HG03060 (cell line): Measurements from ENCODE around the gene CACNA2D2.
A peak's percentile ranks its signal among the peaks of the same experiment; 100 is the strongest.

ENCODE experiments used
- ATAC-seq: cut with Tn5 transposase; IDR thresholded peaks from one replicate; pipeline ENCODE4 v1.9.1; 2021; ENCODE audit warnings: low read depth, moderate number of reproducible peaks; ENCODE audit not compliant: unreplicated experiment

Gene CACNA2D2

DNA sequence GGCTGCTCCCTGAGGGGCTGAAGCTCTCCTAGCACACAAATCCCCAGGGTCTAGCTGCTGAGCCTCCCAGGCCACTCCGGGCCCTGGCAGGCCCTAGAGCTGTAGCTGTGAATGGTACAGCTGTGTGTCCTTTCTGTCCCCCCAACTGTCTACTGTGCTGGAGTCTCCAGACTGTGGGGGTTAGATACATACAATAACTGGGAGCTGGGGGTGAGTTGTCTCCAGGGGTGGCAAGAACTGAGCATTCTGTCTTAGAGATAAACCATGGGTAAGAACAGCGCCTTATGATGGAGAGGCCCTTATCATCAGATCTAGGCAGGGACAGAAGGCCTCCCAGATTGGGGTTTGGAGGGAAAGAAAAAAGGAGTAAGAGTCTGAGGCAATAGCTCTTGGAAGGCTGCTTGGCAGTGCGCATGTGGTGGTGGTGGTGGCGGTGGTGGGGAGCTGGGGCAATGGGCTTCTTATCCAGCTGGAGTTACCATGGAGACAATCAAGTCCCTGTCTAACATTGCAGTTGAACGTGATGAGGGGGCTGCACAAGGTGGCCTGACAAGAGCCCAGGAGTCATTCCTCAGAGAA is 149.2 kb downstream of the CACNA2D2 start:
- ATAC-seq = no peak

DNA sequence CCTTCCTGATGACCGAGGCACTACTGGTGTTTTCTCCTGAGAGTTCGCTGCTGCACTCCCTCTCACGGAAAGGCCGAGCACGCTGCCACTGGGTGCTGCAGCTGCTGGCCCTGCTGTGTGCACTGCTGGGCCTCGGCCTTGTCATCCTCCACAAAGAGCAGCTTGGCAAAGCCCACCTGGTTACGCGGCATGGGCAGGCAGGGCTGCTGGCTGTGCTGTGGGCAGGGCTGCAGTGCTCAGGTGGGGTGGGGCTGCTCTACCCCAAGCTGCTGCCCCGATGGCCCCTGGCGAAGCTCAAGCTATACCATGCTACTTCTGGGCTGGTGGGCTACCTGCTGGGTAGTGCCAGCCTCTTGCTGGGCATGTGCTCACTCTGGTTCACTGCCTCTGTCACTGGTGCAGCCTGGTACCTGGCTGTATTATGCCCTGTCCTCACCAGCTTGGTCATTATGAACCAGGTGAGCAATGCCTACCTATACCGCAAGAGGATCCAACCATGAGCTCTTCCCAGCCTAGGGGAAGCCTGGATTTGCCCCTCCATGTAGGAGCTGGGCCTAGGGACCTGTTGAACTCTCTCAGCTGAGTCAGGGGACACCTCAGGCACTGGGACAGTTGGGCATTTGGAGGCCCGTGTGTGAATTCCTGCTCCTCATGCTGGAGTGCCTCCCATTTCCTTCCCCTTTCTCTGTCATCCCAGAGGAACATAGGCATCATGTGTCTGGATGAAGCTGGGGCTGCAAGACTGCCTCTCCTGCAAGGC is 150.0 kb downstream of the CACNA2D2 start:
- no peak for ATAC-seq

DNA sequence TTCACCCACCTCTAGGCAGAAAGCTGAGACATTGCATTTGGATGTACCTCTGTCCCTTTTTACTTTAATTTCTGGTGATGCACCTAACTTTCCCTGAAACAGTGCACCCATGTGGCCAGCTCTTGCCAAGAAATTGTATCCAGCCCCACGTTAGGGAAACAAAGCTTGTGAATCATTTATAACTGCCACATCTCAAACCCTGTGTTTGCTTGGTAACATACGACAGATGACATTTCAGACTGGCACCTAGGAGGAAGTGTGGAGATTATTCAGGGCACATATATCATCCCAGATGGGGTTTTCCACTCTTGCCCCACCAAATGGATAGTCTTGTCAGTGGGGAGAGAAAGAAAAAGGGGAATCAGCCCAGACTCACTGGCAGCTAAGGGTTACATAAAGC is 150.7 kb downstream of the CACNA2D2 start:
- ATAC-seq = no peak

DNA sequence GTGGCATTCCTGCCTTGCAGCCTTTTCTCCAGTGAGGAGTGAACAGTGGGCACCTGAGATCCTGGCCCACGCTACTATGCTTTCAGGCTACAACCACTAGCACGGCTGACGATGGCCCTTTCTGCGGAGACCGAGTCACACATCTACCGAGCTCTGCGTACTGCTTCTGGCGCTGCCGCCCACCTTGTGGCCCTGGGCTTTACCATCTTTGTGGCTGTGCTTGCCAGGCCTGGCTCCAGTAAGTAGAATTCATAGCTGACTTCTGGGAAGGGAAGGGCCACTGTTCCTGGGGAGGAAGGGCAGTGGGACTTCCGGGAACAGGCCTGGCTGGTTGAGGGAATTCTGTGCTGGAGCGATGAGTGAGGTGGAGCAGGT is 152.1 kb downstream of the CACNA2D2 start:
- no peak for ATAC-seq

DNA sequence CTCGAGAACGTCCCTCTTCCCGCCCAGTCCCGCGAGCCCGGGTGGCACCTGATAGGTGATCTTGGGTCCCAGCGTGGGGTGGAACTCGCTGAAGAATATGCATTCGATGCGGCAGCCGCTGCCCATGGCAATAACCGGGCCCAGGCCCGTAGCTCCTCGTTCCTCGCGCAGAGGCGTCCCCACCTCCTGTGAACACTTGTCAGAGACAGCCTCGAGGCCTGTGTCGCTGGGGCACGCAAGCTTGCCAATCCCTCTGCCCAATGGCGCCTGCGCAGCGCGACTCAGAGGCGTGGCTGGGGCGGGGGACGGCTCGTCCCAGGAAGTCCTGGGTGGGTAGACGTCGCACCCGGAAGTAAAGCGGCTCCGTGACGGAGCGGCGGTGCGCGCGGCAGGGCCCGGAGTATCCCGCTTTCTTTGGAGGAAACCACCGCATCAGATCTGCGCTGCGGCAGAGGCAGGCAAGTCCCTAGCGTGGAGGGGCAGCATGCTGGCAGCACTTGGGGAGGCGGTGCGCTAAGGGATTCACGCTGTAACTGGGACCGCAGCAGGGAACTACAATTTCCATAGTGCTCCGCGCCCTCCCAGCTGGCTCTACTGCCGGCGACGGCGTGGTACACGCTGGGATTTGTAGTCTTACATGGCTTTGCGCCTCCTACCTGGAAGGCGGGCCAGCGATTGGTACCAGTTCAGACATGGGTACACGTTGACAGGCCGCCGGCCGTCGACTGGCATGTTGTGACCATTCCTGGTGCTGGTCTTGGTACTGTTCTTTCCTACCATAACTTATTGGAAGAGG is 152.7 kb downstream of the CACNA2D2 start, which contains the start of the genes CYB561D2 and NPRL2:
CYB561D2 (plus strand) TSS at position 336 of the 796 bp plus-strand sequence. CDS start 572 bp downstream, outside the sequence.
NPRL2 (minus strand) TSS at position 249 of the 796 bp plus-strand sequence; CDS start at position 126, 123 bp downstream.
- ATAC-seq = peak; percentile 79

DNA sequence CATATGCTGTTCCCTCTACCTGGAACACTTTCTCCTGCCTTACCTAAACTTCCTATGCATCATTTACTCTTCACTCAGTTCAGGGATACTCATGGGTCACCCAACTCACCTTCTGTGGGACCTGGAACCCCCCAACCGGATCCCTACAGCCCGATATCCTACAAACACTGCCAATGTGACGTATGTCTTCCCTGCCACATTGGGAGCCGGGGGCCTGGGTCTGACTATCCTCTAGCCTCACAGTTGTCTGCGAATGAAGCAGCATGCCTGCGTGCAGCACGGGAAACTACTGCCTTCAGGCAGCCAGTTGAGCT is 153.3 kb downstream of the CACNA2D2 start:
- no peak for ATAC-seq

DNA sequence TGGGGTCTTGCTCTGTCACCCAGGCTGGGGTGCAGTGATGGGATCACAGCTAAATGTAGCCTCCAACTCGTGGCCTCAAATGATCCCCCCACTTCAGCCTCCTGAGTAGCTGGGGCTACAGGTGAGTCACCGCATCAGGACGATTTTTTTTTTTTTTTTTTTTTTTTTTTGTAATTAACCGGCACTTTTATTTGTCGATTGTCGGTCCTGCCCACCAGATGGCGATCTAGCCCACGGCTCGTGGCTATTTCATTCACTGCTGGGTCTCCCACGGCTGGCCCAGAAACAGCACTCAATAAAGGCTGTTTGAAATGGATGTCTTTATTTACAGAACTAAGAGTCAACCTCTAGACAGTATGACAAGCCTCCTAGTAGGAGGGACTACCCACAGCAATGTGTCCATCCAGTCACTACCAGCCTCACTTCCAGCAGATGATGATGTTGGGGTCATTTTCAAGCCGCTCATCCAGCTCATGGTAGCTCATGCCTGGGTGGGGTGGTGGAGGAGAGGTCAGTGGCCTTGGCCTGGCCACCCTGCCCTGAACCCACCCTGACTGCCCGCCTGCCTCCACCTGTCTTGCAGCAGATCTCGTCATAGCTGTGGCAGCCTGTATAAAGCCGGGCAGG is 156.1 kb downstream of the CACNA2D2 start:
- no peak for ATAC-seq

DNA sequence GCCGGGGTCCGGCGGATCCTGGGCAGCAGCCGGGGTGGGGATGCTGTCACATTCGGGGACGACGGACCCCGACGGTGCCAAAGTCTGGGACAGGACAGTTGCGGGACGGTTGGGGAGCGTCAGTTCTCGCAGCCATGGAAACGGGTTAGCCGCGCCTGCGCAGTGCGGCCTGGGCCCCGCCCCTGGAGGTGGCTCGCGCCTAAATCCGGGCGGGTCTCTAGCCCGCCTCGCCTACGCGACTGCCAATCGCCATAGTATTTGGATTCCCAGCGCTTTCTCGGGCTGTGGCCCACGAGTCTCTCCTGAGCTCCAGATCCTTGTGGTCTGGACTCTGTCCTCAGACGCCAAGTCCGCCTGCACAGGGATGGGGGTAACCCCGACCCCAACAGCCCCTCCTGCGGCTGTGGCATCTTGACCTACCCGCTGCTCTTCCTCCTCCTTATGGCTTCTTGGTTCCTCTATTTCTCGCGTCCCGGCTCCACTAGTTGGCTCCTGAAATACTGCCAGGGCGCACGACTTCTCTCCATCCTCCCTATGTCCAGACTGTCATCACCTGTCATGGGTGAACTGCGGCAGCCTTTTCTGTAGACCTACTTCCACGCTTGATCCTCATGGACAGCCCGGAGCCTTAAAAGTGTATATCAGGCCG is 157.7 kb downstream of the CACNA2D2 start, which contains the start of gene ZMYND10:
ZMYND10 (minus strand) TSS at position 147 of the 649 bp plus-strand sequence. CDS start 153 bp downstream, outside the sequence.
- ATAC-seq = no peak

DNA sequence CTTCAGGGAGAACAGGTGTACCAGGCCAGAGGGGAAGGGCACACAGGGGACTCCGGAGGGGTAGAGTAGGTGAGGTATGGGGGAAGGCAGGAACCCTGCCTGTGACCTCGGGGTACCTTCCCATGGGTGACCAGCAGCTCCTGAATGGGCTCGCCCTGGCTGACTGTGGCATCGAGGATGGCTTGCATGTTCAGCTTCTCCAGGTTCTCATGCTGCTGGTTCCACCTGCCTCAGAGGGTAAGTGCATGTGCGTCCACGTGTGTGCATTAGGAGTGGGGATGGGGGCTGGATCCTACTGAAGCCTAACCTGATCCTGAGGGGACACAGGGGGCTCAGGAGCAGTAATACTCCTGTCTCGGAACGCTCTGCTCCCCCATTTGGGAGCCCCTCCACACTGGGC is 158.4 kb downstream of the CACNA2D2 start:
- ATAC-seq = no peak

DNA sequence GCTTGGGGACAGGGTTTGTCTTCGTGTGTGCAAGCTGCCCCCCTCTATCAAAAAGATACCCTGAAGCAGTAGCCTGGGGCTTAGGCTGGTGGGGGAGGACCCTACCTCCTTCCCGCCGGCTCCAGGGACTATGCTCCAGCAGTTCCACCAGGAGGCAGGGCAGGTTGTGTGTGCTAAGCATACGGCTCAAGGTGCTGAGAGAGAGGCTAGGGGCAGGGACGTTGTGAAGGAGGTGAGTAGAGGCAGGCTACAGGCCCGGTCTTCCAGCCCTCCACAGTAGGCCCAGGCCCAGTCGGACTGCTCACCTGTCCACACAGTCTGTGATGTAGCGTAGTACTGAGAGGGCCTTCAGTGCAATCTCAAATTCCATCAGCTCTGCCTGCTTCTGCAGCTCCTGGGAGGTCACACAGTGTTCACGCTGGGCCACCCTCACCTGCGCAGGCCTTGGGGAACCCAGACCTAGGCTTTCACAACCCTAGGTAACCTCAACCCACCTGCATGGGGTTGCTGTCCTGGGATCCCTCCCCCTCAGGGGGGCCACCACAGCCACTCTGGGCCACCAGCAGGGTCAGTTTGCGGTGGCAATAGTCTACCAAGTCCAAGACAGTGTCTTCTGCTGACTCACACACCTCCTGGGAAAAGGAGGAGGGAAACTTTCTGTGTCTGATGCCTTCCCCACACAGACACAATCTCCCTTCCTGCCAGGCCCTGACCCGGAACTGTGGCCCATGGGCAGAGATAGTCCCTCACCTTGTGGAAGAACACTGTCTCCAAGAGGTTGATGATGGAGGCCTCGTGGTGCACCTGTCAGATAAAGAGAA is 160.4 kb downstream of the CACNA2D2 start:
- no peak for ATAC-seq

DNA sequence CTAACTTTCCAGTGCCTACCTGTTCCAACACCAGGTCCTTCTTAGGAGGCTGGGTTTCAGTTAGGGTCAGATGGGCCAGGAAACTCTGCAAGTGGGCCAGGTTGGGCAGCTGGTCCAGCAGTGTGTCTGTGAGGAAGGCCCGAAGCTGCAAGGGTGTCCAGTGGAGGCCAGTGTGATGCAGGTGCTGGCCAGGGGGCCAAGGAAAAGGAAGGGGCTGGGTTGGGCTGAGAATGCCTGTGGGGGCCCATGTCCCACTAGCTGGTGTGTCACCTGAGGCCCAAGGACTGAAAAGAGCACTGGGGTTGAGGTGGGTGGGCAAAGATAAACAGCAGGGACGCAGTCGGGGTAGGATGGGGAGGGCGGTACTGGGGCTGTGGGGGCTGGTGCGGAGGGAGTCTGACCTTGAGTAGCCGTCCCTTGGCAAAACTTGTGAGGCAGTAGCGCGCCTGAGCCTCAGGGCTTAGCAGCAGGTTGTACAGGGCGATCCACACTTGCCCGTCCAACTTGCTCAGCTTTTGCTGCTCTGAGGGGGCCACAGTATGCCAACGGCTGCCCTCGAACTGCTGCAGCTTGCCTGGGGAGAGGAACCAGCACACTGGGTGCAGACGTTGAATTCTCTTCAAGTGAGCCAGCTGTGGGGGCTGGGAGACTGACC is 161.3 kb downstream of the CACNA2D2 start:
- no peak for ATAC-seq

DNA sequence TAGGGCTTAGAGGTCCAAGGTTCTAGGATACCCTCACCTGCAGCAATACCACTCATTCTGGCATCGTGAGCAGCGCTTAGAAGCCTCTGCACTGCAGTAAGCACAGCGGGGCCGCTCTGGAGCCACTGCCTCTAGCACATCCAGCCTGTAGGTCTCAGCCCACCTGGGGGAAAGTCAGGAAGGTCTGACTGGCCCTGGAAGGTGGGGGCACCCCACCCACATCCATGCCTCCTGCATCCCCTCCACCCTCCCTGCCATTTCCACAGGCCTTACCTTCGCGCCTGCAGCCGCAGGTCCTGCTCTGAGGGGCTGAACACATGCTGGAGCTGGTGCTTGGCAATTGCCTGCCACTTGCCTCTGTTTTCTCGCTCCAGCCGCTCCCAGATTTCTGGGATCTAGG is 161.9 kb downstream of the CACNA2D2 start:
- no peak for ATAC-seq

DNA sequence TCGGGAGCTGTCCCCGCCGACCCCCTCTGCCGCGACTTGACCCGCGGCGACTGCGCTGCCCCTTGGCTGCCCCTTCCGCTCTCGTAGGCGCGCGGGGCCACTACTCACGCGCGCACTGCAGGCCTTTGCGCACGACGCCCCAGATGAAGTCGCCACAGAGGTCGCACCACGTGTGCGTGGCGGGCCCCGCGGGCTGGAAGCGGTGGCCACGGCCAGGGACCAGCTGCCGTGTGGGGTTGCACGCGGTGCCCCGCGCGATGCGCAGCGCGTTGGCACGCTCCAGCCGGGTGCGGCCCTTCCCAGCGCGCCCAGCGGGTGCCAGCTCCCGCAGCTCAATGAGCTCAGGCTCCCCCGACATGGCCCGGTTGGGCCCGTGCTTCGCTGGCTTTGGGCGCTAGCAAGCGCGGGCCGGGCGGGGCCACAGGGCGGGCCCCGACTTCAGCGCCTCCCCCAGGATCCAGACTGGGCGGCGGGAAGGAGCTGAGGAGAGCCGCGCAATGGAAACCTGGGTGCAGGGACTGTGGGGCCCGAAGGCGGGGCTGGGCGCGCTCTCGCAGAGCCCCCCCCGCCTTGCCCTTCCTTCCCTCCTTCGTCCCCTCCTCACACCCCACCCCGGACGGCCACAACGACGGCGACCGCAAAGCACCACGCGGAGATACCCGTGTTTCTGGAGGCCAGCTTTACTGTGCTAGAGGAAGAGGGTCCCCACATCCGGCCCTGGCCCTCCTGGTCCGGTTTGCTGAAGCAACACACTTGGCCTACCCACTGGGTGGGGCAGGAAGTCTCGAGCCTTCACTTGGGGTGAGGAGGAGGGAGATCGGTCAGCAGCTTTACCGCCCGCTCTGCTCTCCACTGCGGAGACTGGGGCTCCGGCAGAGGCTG is 162.7 kb downstream of the CACNA2D2 start, which contains the start of gene RASSF1:
RASSF1 (minus strand) TSS at position 389 of the 882 bp plus-strand sequence; CDS start at position 358, 31 bp downstream.
- ATAC-seq = no peak

DNA sequence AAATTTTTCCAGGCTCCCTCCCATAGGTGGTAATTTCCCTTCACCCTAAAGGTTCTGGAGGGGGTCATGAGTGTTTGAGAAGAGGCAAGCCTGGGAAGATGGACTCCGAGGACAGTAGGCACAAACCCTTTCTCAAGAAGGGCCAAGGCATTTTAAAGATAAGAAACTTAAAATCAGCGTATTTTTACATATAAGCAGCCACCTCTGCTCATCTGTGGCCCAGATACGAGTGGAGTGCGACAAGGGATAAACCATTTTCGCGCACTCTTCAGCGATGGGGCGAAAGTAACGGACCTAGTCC is 163.3 kb downstream of the CACNA2D2 start:
- no peak for ATAC-seq

DNA sequence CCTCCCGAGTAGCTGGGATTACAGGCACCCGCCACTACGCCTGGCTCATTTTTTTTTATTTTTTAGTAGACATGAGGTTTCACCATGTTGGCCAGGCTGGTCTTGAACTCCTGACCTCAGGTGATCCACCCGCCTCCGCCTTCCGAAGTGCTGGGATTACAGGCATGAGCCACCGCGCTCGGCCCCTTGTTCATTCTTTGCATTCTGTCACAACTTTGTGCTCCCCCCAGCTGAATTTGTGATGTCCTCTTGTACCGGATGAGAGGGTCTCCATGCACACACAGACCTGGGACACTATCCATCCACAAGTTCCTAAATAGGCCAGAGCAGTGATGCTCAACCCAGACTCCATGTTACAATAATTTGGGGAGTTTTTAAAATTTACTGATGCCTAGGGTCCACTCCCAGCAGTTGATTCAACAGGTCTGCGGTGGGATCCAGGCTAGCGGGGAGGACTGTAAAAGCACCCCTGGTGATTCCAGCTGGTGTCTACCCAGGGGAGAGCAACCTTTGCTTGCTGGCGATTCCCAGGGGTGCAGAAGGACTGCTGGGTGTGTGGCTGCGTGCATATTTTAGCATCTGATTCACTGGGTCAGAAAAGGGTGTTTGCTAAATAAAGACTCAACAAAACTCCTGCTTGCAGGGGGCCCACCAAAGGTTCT is 163.8 kb downstream of the CACNA2D2 start:
- no peak for ATAC-seq

DNA sequence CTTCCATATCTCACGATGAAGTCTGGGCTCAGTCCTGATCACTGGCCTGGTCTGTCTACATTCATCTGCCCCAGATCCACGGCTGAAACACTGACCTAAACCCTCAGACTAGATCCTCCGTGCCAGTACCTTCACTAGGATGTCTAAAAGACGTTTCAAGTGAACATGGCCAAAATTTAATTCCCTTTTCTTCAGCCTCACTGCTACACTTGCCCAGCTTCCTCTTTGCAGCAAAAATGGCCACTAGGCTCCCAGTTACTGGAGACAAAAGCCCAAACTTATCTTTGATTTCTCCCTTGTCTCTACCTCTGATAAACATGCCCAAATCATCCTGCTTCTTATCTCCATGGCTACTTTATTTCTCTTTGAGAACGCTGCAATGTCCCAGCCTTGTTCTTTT is 164.5 kb downstream of the CACNA2D2 start:
- ATAC-seq = no peak

DNA sequence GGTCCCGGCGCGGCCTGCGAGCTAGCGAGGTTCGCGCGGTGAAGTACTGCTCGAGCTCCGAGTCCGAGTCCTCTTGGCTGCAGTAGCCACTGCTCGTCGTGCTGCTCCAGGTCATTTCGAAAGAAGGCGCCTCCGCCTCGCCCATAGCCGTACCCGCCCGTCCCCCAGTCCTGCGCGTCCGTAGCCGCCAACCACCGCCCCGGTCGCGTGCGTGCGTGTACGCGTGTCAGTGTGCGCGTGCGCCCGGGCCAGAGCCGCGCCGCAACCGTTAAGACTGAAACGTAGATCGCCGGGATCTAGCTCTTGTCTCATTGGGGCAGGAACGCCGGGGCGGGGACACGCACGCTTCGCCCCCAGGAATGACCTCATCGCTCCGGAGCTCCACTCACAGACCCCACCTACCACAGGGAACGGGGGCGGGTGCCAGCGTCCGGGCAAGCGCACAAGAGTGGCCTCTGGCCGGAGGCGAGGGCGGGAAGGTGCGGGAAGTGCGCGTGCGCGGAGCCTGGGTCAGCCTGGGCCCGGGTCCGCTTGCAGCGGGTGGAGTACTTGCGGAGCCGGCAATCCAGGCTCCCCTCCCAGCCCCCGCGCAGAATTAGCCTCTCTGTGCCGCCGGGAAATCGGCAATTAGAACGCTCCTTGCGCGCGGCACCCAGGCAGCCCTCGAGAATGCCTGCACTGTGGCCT is 166.1 kb downstream of the CACNA2D2 start:
- peak; percentile 66 for ATAC-seq
